WERI-Rb-1 (cell line): ENCODE results near the gene PSMB7.

Source experiments
- DNase-seq: peaks from one replicate; pipeline ENCODE4 v3.0.0-alpha.2; 2020
- H3K27ac ChIP-seq: fragments of 250-450 bp; sonication (Bioruptor Pico); 2 replicates; pipeline ENCODE4 v1.5.1; 2020; ENCODE audit warnings: mild to moderate bottlenecking, moderate library complexity
- H3K27me3 ChIP-seq: fragments of 250-450 bp; sonication (Bioruptor Pico); 2 replicates; pipeline ENCODE4 v1.5.1; 2021; ENCODE audit warnings: mild to moderate bottlenecking, low read depth, moderate library complexity; ENCODE audit not compliant: insufficient read depth, severe bottlenecking
- H3K36me3 ChIP-seq: fragments of 250-450 bp; sonication (Bioruptor Pico); 2 replicates; pipeline ENCODE4 v1.5.1; 2020; ENCODE audit warnings: mild to moderate bottlenecking, moderate library complexity
- H3K4me3 ChIP-seq: 2 replicates; pipeline ENCODE4 v1.5.1; 2011; ENCODE audit warnings: low read depth, mild to moderate bottlenecking, control low read depth, low read length
- H3K9me3 ChIP-seq: fragments of 250-450 bp; sonication (Bioruptor Pico); 2 replicates; pipeline ENCODE4 v1.5.1; 2021; ENCODE audit warnings: mild to moderate bottlenecking, moderate library complexity; ENCODE audit not compliant: severe bottlenecking
- CTCF ChIP-seq: IDR thresholded peaks from 2 replicates; pipeline ENCODE4 v1.5.1; 2011; ENCODE audit warnings: low read depth, mild to moderate bottlenecking, control low read depth, inconsistent platforms, low read length

PSMB7 gene

DNA sequence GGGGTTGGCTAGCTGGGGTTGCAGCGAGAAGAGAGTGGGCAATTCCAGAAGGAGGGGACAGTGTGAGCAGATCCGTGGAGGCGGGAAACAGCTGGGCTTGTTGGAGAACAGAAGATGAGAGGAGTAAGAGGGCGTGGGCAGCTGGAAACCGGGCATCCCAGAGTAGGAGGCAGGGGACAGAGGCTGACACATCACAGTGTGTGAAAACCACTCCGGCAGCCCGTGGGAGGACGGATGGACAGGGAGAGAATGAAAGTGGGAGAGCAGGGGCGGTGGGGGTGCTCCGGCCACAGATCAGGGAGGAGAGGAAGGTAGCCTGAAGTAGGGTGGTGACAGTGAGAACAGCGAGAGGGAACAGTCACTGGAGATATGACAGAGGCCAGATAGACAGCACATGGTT lies 8.3 kb upstream of the PSMB7 start:
- DNase-seq: no peak
- no peaks in the 10 kb centered on the region for H3K36me3 ChIP-seq
- no peak for TF ChIP-seq CTCF
- no peaks in the 10 kb centered on the region for H3K27me3 ChIP-seq
- no peak overlapping the region for H3K27ac ChIP-seq
- no peak overlapping the region for H3K4me3 ChIP-seq
- H3K9me3 ChIP-seq: no peaks in the 10 kb centered on the region

- no peak for TF ChIP-seq CTCF
- H3K9me3 ChIP-seq: no peaks in the 10 kb centered on the region
- no peak overlapping the region for H3K4me3 ChIP-seq
- H3K27ac ChIP-seq: no peak overlapping the region
- no peaks in the 10 kb centered on the region for H3K36me3 ChIP-seq
- no peak for DNase-seq
- H3K27me3 ChIP-seq: no peaks in the 10 kb centered on the region
Observed at GRCh38 chr9:124423155-124423554, 7.9 kb upstream of the PSMB7 start.

GRCh38 chr9:124420991-124421543 lies 5.8 kb upstream of the PSMB7 start:
- H3K4me3 ChIP-seq: no peak overlapping the region
- no peaks in the 10 kb centered on the region for H3K36me3 ChIP-seq
- no peak overlapping the region for H3K27ac ChIP-seq
- no peaks in the 10 kb centered on the region for H3K27me3 ChIP-seq
- no peak for DNase-seq
- no peak for TF ChIP-seq CTCF
- no peaks in the 10 kb centered on the region for H3K9me3 ChIP-seq

DNA sequence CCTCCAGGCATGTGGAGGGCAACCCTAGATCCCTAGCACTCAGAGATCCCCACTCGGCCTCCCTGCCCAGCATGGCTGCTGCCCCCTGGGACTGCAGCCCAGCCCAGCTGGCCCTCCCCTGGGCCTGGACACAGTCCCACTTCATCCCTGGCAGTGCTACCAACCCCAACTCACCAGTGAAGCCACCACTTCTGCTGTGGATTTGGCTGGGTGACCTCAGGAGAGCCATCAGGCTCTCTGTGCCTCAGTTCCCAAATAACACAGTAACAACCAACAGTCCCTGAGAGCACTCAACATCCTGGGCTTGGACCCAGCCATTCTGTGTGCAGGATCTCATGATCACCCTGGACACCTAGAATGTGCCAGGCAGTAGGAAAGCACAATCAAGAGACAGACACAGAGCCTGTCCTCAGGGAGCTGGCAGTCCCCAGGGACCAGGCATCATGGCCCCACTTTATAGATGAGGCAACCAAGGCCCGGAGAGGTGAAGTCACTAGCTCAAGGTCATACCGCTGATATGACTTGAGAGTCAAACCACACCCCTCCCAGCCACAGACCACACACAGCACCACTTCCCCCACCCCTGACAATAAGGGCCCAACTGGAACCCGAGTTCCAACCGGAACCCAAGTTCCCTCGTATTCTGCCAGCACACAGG lies 4.7 kb upstream of the PSMB7 start:
- Histone ChIP-seq H3K27ac (peak overlapping the region; percentile 20; the same call in 1 of the 2 replicates), H3K36me3 (no peaks in the 10 kb centered on the region), H3K4me3 (no peak overlapping the region), H3K27me3 (no peaks in the 10 kb centered on the region), H3K9me3 (peaks cover 2% of the 10 kb centered on the region)
- no peak for TF ChIP-seq CTCF
- no peak for DNase-seq

GRCh38 chr9:124415852-124416484 lies 726 bp upstream of the PSMB7 start:
- Histone ChIP-seq H3K27ac (peak overlapping the region; percentile 75), H3K4me3 (peak overlapping the region; percentile 6)
- no peak for TF ChIP-seq CTCF

More at GRCh38 chr9:124415852-124416484, 726 bp upstream of the PSMB7 start:
- Histone ChIP-seq H3K9me3 (peaks cover 2% of the 10 kb centered on the region), H3K36me3 (peaks cover 34% of the 10 kb centered on the region), H3K27me3 (no peaks in the 10 kb centered on the region)
- DNase-seq: no peak
